HepG2 (cell line): ENCODE results near the gene MYD88.

Experiments used
- CERS6 ChIP-seq: sonication (generic); formaldehyde crosslinking; IDR thresholded peaks from 2 replicates; pipeline ENCODE4 v1.5.0; 2020; ENCODE audit warnings: missing genetic modification reagents
- CTCF ChIP-seq: sonication (generic); formaldehyde crosslinking; IDR thresholded peaks from 2 replicates; pipeline ENCODE4 v1.5.0; 2020; ENCODE audit warnings: mild to moderate bottlenecking, missing genetic modification reagents, moderate library complexity
- NFE2L1 ChIP-seq: sonication (generic); formaldehyde crosslinking; IDR thresholded peaks from 2 replicates; pipeline ENCODE4 v1.4.0; 2020; ENCODE audit warnings: missing genetic modification reagents, mild to moderate bottlenecking, borderline replicate concordance
- POLR2AphosphoS5 ChIP-seq: IDR thresholded peaks from 2 replicates; pipeline ENCODE4 v1.6.1; 2012; ENCODE audit warnings: low read depth, low read length
- ZNF18 ChIP-seq: sonication (generic); formaldehyde crosslinking; IDR thresholded peaks from 2 replicates; pipeline ENCODE4 v1.8.0; 2022; ENCODE audit warnings: mild to moderate bottlenecking, missing genetic modification reagents; ENCODE audit not compliant: insufficient replicate concordance
- ZNF326 ChIP-seq: sonication (generic); formaldehyde crosslinking; IDR thresholded peaks from 2 replicates; pipeline ENCODE4 v1.4.0; 2020; ENCODE audit warnings: missing genetic modification reagents, borderline replicate concordance

GRCh38 chr3:38126121-38126892 lies 12.2 kb upstream of the MYD88 start:
- no peak for TF ChIP-seq NFE2L1 (CRISPR knock-in tag)
- no peak for TF ChIP-seq CTCF (CRISPR knock-in tag)
- TF ChIP-seq POLR2AphosphoS5: no peak
- TF ChIP-seq CERS6 (CRISPR knock-in tag): no peak
- no peak for TF ChIP-seq ZNF326 (CRISPR knock-in tag)
- no peak for TF ChIP-seq ZNF18
